Lower lobe of right lung (tissue), 2 donors: ENCODE results near the gene PKNOX2. TPM values are rescaled to one million over a fixed set of nuclear protein-coding genes. Genes with fewer than 3 reads are reported as not detected.

ENCODE experiments used
- ATAC-seq, 2 donors: fragments of 200-7000 bp; cut with Tn5 transposase; one replicate each; pipeline ENCODE4 v1.9.1; 2020 to 2022; ENCODE audit warnings: mild to moderate bottlenecking in 2 of 2, moderate library complexity in 2 of 2
- DNase-seq: peaks from one replicate; pipeline ENCODE4 v3.0.0-alpha.2; 2020
- H3K27ac ChIP-seq: fragments of 200-600 bp; one replicate; pipeline ENCODE4 v1.8.0; 2022
- H3K27me3 ChIP-seq: fragments of 200-600 bp; one replicate; pipeline ENCODE4 v1.8.0; 2022; ENCODE audit warnings: low read depth
- H3K36me3 ChIP-seq: fragments of 200-600 bp; one replicate; pipeline ENCODE4 v1.8.0; 2022; ENCODE audit warnings: mild to moderate bottlenecking
- H3K4me1 ChIP-seq: fragments of 200-600 bp; one replicate; pipeline ENCODE4 v1.8.0; 2022
- H3K4me3 ChIP-seq: fragments of 200-600 bp; one replicate; pipeline ENCODE4 v1.8.0; 2022; ENCODE audit warnings: mild to moderate bottlenecking
- H3K9me3 ChIP-seq: fragments of 200-600 bp; one replicate; pipeline ENCODE4 v1.8.0; 2022
- intact Hi-C: fragments of 100-400 bp; cut with DNase I; formaldehyde crosslinking; loops from one replicate; pipeline ENCODE4 v1.11.0; 2022
- total RNA-seq: library from RNA; stranded (reverse); fragmentation: NEBNext Ultra II Directional; extraction: Animal tissue kit (Norgen Biotek cat#: 25700); gene quantifications from one replicate; pipeline ENCODE4 v1.2.1, GENCODE V29; 2021
- TF ChIP-seq, protein P1 (sequence below): fragments of 200-600 bp; IDR thresholded peaks from one replicate; pipeline ENCODE4 v1.8.0; 2022; ENCODE audit warnings: antibody characterized with exemption, mild to moderate bottlenecking
- donor health status: DM: no; HTN: yes; CAD: no; lungs with severe emphysema.

The PKNOX2 gene
- total RNA-seq, 1 donor from 2014 or later, result 14.4 TPM

DNA sequence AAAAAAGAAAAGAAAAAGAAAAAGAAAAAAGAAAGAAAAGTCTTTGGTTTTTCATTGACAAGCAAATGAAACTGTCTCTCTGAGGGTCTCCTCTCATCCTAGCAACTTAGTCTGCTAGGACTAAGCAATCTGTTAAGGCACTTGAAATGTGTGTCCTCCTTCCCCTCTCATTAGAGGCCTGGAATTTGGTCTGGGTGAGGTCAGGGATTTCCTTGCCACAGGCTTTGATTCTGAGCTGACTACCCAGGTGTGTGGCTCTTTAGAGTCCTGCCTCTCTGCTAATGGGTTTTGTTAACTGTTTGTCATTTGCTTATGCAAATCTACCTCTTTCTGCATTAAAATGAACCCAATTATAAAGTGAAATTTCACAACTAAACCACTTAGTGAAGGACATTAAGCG is 18.3 kb upstream of the PKNOX2 start:
- no peaks in the 10 kb centered on the region for H3K9me3 ChIP-seq
- H3K4me1 ChIP-seq, result peaks cover 7% of the 10 kb centered on the region
- H3K4me3 ChIP-seq, result no peak overlapping the region
- H3K27ac ChIP-seq, result no peak overlapping the region
- H3K27me3 ChIP-seq, result peaks cover 14% of the 10 kb centered on the region
- intact Hi-C loops, result no loop called here
- DNase-seq (no peak), ATAC-seq (no peak)
- no peaks in the 10 kb centered on the region for H3K36me3 ChIP-seq
- TF ChIP-seq, protein P1, sequence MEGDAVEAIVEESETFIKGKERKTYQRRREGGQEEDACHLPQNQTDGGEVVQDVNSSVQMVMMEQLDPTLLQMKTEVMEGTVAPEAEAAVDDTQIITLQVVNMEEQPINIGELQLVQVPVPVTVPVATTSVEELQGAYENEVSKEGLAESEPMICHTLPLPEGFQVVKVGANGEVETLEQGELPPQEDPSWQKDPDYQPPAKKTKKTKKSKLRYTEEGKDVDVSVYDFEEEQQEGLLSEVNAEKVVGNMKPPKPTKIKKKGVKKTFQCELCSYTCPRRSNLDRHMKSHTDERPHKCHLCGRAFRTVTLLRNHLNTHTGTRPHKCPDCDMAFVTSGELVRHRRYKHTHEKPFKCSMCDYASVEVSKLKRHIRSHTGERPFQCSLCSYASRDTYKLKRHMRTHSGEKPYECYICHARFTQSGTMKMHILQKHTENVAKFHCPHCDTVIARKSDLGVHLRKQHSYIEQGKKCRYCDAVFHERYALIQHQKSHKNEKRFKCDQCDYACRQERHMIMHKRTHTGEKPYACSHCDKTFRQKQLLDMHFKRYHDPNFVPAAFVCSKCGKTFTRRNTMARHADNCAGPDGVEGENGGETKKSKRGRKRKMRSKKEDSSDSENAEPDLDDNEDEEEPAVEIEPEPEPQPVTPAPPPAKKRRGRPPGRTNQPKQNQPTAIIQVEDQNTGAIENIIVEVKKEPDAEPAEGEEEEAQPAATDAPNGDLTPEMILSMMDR, result no peak

DNA sequence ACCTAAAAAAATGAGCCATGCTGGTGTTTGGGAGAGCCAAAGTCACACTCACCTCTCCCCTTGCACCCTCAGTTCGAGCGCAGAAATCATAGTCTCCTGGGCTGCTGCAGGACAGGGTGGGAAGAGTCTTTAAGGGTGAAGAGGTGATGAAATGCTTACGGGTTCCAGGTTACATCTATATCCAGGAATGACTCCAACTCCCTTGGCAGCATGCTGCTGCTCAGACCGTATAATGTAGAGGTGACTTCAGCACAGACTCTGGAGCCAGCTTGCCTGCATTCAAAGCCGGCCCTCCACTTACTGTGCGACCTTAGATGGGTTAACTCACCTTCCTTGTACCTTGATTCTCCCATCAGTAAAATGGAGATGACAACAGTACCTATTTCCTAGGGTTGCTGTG is 17.3 kb upstream of the PKNOX2 start:
- Histone ChIP-seq H3K9me3 (no peaks in the 10 kb centered on the region), H3K27me3 (peaks cover 6% of the 10 kb centered on the region), H3K36me3 (no peaks in the 10 kb centered on the region), H3K4me3 (no peak overlapping the region), H3K4me1 (no peaks in the 10 kb centered on the region), H3K27ac (no peak overlapping the region)
- DNase-seq (no peak), ATAC-seq (no peak)
- intact Hi-C loops, result no loop called here
- TF ChIP-seq, protein P1, result no peak

DNA sequence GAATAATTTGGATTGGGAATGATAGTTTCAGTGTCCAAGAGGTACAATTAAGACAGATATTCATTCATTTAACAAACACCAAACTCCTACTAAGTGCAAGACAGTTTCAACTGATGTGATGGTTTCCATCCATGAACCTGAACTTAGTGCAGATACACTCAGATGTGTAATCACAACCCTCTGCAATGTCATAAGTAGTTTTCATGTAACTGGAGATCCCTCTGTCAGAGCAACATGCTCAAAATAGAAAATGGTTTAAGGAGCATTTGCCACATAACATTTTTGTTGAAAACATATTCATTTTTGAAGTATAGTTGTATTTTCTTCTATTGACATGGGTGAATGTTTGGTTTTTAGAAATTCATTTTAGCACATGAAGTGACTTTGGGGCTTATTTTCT is 16.5 kb upstream of the PKNOX2 start:
- intact Hi-C loops, result no loop called here

DNA sequence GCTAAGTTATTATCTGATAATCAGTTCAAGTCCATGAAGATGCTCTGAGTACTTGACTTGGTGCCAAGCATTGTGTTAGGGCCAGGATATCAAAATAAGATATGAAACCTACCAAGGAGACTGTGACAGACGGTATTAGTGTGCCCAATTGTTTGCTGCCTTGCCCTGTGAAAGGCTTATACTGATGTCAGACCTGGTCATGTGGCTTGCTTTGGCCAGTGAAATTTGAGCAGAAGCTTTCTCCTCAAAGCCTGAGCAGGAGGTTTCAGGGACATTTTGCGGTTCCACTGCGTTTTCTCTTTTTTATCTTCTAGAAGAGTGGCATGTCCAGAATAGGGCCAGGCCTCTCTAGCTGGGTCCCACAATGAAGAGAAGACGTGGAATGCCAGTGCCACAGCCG is 15.8 kb upstream of the PKNOX2 start:
- no peak for DNase-seq
- intact Hi-C loops, result no loop called here
- H3K9me3 ChIP-seq, result no peaks in the 10 kb centered on the region
- no peak overlapping the region for H3K27ac ChIP-seq
- H3K36me3 ChIP-seq, result no peaks in the 10 kb centered on the region
- no peak overlapping the region for H3K4me3 ChIP-seq
- TF ChIP-seq, protein P1, result no peak
- H3K27me3 ChIP-seq, result peaks cover 2% of the 10 kb centered on the region
- no peaks in the 10 kb centered on the region for H3K4me1 ChIP-seq
- ATAC-seq, result no peak

More for the DNA sequence above, 16.5 kb upstream of the PKNOX2 start:
- Histone ChIP-seq H3K27ac (no peak overlapping the region), H3K4me1 (no peaks in the 10 kb centered on the region), H3K27me3 (peaks cover 4% of the 10 kb centered on the region), H3K9me3 (no peaks in the 10 kb centered on the region), H3K36me3 (no peaks in the 10 kb centered on the region), H3K4me3 (no peak overlapping the region)
- no peak for DNase-seq
- TF ChIP-seq, protein P1, result no peak
- ATAC-seq, result no peak

DNA sequence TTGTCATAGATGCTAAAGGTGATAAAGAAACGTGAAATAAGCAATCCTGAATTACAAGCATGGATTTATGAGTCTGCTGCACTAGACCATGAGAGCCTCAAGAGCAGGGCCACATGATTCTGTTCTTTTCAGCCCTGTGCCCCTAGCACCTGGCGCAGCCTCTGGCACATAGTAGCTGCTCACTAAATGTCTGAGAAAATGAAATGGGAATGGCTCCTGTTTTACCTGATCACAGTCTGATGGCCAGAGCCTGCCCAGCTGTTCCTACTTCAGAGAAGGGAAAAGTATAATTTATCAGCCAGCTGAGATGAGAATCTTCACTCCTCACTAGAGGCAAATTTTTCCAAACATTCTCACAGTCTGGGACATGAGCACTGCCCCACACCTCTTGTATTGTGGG is 10.7 kb upstream of the PKNOX2 start:
- no peaks in the 10 kb centered on the region for H3K4me1 ChIP-seq
- TF ChIP-seq, protein P1, result no peak
- intact Hi-C loops, result no loop called here
- DNase-seq (no peak), ATAC-seq (no peak)
- peaks cover 14% of the 10 kb centered on the region for H3K27me3 ChIP-seq
- no peak overlapping the region for H3K4me3 ChIP-seq
- H3K27ac ChIP-seq, result no peak overlapping the region
- no peaks in the 10 kb centered on the region for H3K9me3 ChIP-seq
- H3K36me3 ChIP-seq, result no peaks in the 10 kb centered on the region
